Measurements from ENCODE around the gene UBE3B. TPM values are rescaled to one million over a fixed set of nuclear protein-coding genes. Genes with fewer than 3 reads are reported as not detected.

The UBE3B gene
- polyA plus RNA-seq, 1 donor, result 38.7 TPM

DNA sequence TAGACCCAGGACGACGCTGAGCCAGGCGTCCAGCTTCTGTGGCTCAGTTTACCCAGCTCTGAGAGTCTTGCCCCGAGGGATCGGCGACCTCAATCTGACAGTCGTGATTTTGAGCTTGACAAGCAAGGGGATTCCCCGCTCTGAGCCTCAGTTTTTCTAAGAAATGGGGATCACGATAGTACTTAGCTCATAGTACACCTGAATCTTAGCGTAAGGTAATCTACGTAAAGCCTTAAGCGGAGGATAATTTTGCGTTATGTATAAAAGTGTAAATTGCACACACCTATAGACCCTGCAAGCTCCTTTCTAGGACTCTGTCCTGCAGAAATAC, 96.4 kb downstream of the UBE3B start:
- no peak for DNase-seq

DNA sequence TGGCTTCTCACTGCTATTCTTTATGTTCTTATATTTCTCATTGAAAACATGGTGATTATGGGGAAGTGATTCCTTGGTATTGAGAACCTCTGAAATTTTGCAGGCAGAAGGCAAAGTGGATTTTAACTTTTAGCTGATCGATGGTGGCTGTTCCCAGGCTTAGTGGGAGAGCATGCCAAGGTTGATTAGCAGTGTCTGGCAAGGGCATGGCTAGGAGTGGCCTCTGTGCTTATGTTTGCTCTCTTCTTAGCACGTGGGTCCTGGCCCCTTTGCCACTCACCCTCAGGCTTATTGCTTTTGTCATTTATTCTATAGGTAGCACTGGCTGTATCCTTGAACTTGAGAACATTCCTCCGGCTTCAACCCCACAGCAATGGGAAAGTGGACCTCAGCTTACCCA, 98.2 kb downstream of the UBE3B start:
- no peak for DNase-seq

DNA sequence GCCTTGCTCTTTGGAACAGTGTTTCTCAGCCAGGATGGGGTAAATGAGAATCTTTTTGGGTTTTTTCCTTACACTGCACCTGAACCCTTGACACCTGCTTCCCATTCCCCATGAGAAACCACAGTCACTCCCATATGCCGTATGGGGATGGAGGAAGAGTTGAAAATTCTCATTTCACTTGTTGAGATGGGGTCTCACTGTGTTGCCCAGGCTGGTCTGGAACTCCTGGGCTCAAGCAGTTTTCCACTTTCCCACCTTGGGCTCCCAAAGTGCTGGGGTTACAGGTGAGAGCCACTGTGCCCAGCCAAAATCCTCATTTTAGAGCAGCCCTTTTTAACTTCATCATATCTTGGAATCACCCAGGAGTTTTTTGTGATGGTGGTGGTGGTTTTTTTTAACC, 99.9 kb downstream of the UBE3B start:
- DNase-seq, result no peak

DNA sequence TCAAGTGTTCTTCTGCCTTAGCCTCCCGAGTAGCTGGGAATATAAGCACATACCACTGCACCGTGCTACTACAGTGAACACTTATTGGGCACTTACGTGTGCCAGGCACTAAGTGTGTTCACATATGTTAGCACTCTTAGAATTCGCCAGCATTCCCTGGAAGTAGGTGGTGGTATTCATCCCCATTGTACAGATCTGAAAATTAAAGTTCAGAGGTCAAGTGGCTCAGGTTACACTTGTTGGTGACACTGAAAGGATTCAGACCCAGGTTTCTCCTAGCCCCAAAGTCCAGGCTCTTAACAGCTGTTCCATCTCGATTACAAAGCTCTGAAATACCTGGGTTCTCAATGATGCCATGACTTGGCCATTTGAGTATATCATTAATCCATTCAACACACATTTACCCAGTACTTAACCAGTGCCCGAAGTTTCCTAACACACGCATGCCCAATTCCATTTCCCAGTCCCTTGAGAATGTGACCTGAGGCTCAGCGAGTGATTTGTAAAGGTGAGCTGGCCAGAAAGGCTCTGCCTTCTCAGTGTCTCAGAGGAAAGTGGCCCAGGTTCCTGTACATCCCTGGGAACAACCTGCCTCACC, 101.0 kb downstream of the UBE3B start:
- DNase-seq, result no peak

DNA sequence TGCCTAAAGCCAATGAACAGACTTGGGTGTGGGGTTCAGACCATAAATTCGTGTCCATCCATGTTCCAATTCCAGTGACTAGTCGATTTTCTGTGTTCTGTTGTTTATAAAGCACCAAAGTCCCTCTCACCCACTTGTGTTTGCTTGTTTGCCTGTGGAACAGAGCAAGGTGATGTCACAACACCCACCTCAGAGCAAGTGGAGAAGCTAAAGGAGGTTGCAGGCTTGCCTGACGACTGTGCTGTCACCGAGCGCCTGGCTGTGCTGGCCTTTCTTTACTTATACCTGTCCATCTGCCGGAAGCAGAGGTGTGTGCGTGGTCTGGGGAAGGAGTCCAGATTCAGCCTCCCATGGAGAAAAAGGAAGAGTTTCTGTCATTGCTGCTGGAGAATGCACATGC, 102.2 kb downstream of the UBE3B start:
- DNase-seq, result no peak

- no peak for DNase-seq
Observed at GRCh38 chr12:109580272-109580671, 102.8 kb downstream of the UBE3B start.

- DNase-seq, result no peak
Observed at GRCh38 chr12:109580684-109581333, 103.4 kb downstream of the UBE3B start.

DNA sequence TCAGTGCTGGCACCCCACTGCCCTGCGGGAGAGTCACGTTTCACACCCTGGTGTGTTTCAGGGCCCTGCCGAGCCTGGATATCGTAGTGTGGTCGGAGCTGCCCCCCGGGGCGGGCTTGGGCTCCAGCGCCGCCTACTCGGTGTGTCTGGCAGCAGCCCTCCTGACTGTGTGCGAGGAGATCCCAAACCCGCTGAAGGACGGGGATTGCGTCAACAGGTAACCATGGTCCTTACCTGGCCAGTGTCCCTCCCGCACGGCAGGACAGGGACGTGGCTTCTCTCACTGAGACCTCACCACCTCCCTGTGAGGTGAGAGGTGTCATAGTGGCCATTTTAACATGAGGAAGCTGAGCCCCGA, 103.9 kb downstream of the UBE3B start:
- DNase-seq, result no peak

- no peak for DNase-seq
Observed at GRCh38 chr12:109581856-109582255, 104.4 kb downstream of the UBE3B start.

- DNase-seq, result no peak
Observed at GRCh38 chr12:109582636-109583035, 105.2 kb downstream of the UBE3B start.

DNA sequence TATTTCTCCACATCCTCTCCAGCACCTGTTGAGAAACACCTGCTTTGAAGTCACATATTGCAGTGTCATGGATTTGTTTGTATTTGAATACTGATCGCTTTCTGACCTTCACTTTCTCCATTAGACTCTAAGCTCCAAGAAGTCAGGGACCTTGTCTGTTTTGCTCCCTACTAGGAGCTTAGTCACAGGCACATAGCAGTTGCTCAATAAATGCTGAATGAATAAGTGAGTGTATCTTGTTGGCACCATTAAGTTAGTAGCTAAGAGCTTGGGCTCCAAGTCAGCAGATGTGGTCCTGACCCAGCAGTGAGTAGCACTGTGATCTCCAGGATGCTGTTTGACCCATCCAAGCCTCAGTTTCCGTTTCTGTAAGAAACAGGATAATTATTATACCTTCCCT, 106.3 kb downstream of the UBE3B start:
- no peak for DNase-seq

Other genes starting within 250 kb of the UBE3B start
- gene FOXN4, start 168.3 kb upstream of the UBE3B start, polyA plus RNA-seq (ENCODE audit: insufficient read length), result 2.9 TPM
- gene MYO1H, start 129.7 kb upstream of the UBE3B start, polyA plus RNA-seq (ENCODE audit: insufficient read length), result 1.7 TPM
- 51.9 TPM for gene KCTD10, start 334 bp upstream of the UBE3B start, polyA plus RNA-seq (ENCODE audit: insufficient read length)
- 35.2 TPM for gene MMAB, start 95.9 kb downstream of the UBE3B start, polyA plus RNA-seq (ENCODE audit: insufficient read length)
- gene MVK, start 96.2 kb downstream of the UBE3B start, polyA plus RNA-seq (ENCODE audit: insufficient read length), result 18.1 TPM
- 6.5 TPM for gene FAM222A, start 236.2 kb downstream of the UBE3B start, polyA plus RNA-seq (ENCODE audit: insufficient read length)

All from left kidney (tissue), 2 donors.